Brain microvascular endothelial cell (primary cell): Measurements from ENCODE around the gene ZFY.
"Not testable (repeated sequence)": the region's sequence is repeated elsewhere in the genome, so short reads cannot be mapped to it uniquely, and the experiment has no call there.

Experiments used
- DNase-seq: peaks from one replicate; pipeline ENCODE4 v3.0.0-alpha.2; 2020
- H3K27ac ChIP-seq: fragments of 250-450 bp; sonication (Bioruptor Pico); 2 replicates; pipeline ENCODE4 v1.5.1; 2020; ENCODE audit warnings: mild to moderate bottlenecking, moderate library complexity
- H3K27me3 ChIP-seq: fragments of 250-450 bp; sonication (Bioruptor Pico); replicated peaks from 2 replicates; pipeline ENCODE4 v1.5.1; 2020; ENCODE audit warnings: mild to moderate bottlenecking
- H3K36me3 ChIP-seq: fragments of 250-450 bp; sonication (Bioruptor Pico); replicated peaks from 2 replicates; pipeline ENCODE4 v1.5.1; 2020; ENCODE audit warnings: mild to moderate bottlenecking
- H3K4me3 ChIP-seq: 2 replicates; pipeline ENCODE4 v1.5.1; 2011; ENCODE audit warnings: low read depth, mild to moderate bottlenecking, control low read depth, low read length, moderate library complexity
- in situ Hi-C: cut with HindIII; loops from 2 replicates; pipeline ENCODE4 v1.10.0; 2017; ENCODE audit warnings: low sequenced_read_pairs, low pct_ligation_motif_present
- TF ChIP-seq, protein P1 (sequence below): IDR thresholded peaks from 2 replicates; pipeline ENCODE4 v1.5.1; 2011; ENCODE audit warnings: low read depth, mild to moderate bottlenecking, moderate library complexity, low read length, control low read depth, inconsistent platforms; ENCODE audit errors: missing control alignments

ZFY gene

DNA sequence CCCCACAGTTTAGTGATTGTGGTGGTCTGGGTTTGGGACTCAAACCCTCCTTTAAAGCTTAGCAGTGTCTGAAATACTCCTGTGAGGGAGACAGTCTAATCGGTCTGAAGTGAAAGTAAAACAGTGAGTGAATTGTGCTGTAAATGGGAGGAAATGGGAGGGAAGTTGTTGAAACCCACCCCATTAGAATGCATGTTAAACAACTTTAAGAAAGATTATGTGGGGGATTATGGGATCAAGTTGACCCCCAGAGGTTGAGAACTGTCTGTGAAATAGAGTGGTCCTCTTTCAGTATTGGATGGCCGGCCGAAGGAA is 68.3 kb downstream of the ZFY start:
- H3K4me3 ChIP-seq = no peak overlapping the region
- H3K27ac ChIP-seq = no peak overlapping the region
- H3K27me3 ChIP-seq = no peaks in the 10 kb centered on the region
- no peaks in the 10 kb centered on the region for H3K36me3 ChIP-seq
- TF ChIP-seq, protein P1, sequence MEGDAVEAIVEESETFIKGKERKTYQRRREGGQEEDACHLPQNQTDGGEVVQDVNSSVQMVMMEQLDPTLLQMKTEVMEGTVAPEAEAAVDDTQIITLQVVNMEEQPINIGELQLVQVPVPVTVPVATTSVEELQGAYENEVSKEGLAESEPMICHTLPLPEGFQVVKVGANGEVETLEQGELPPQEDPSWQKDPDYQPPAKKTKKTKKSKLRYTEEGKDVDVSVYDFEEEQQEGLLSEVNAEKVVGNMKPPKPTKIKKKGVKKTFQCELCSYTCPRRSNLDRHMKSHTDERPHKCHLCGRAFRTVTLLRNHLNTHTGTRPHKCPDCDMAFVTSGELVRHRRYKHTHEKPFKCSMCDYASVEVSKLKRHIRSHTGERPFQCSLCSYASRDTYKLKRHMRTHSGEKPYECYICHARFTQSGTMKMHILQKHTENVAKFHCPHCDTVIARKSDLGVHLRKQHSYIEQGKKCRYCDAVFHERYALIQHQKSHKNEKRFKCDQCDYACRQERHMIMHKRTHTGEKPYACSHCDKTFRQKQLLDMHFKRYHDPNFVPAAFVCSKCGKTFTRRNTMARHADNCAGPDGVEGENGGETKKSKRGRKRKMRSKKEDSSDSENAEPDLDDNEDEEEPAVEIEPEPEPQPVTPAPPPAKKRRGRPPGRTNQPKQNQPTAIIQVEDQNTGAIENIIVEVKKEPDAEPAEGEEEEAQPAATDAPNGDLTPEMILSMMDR = no peak
- in situ Hi-C loops = no loop called here
- no peak for DNase-seq

DNA sequence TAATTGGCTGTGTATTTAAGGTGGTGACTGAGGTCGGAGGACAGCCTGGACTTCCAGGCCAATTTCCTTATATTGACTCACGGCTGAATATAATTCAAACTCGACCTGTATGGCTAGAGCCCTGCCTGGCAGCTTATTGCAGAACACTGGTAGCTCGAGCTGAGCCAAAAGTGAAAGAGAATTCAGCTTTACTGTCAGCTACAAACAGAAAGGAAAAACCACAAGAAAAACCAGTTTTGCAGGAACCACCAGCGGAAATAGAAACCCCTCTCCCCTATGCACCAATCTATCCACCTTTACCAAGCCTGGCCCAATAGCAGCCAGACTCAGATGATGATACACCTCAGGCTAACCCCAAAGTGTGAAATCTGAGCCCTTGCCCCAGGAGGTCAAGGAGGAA is 68.7 kb downstream of the ZFY start:
- TF ChIP-seq, protein P1 = no peak
- in situ Hi-C loops = no loop called here
- Histone ChIP-seq H3K4me3 (no peak overlapping the region), H3K27ac (no peak overlapping the region), H3K36me3 (no peaks in the 10 kb centered on the region), H3K27me3 (no peaks in the 10 kb centered on the region)
- DNase-seq = no peak

DNA sequence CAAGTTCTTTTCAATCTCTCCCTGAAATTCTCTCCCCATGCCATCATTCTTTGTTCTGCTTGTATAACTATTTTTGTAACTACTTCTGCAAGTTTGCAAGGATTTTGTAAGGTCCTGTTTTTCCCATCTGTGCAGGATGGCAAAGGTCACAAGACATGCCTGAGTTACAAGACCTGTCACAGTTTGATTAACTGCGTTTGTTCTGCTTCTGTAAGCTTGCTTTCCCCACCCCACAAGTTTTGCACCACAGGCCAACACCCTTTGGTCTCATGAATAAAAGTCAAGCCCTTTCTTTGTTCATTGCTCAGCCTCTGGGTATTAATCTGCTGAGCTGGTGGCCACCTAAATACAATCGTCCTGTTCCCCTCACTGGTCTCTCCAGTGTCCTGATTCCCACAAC is 70.8 kb downstream of the ZFY start:
- H3K36me3 ChIP-seq, in situ Hi-C loops, DNase-seq, H3K27me3 ChIP-seq, H3K27ac ChIP-seq, H3K4me3 ChIP-seq: not testable (repeated sequence)

DNA sequence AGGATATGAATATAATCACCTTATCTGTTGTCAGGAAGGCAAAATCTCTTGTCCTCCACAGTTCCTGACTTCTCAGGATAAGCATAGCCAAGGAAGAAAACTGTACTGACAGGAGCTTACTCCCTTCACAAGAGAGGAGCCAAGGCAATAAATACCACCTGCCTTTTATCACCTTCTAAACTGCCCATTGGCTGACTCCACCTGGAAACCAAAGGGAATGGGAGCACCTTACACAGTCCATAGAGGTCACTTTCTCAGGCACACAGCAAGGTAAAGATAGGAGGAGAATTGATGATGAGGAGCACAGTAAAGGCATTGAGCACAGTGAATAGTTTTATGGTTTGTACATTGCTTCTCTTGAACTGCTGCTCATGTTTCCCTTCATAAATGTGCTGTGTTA is 72.8 kb downstream of the ZFY start:
- Histone ChIP-seq H3K36me3 (no peaks in the 10 kb centered on the region), H3K4me3 (no peak overlapping the region), H3K27me3 (no peaks in the 10 kb centered on the region), H3K27ac (no peak overlapping the region)
- no peak for DNase-seq
- TF ChIP-seq, protein P1 = no peak
- in situ Hi-C loops = no loop called here

DNA sequence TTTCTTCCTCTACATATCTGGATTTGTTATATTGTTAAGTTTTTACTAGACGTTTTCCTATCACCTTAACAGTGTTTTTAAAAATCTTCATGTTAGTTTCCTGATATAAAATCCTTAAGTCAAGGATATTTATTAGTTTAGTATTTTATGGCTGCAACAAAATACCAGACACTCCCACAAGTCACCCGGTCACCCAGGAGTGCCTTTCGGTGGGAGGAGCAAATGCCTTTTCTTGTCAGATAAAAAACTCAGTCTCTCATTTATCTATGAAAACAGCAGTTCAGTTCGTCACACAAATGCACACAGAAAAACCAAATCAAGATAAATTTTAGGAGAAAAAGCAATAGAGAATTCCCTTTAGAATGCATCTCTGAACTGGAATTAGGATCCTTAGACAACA is 77.0 kb downstream of the ZFY start:
- in situ Hi-C loops = no loop called here
- Histone ChIP-seq H3K27ac (no peak overlapping the region), H3K36me3 (no peaks in the 10 kb centered on the region), H3K27me3 (no peaks in the 10 kb centered on the region), H3K4me3 (no peak overlapping the region)
- no peak for DNase-seq
- TF ChIP-seq, protein P1 = no peak

DNA sequence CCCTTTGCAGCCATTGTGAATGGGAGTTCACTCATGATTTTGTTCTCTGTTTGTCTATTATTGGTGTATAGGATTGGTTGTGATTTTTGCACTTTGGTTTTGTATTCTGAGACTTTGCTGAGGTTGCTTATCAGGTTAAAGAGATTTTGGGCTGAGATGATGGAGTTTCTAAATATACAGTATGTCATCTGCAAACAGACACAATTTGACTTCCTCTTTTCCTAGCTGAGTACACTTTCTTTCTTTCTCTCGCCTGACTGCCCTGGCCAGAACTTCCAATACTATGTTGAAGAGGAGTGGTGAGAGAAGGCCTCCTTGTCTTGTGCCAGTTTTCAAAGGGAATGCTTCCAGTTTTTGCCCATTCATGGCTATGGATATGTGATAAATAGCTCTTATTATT is 81.4 kb downstream of the ZFY start:
- DNase-seq = no peak
- Histone ChIP-seq H3K4me3 (no peak overlapping the region), H3K27me3 (no peaks in the 10 kb centered on the region), H3K36me3 (no peaks in the 10 kb centered on the region), H3K27ac (no peak overlapping the region)
- TF ChIP-seq, protein P1 = no peak
- in situ Hi-C loops = no loop called here
